ENCODE data around the gene TMEM135. TPM values are rescaled to one million over a fixed set of nuclear protein-coding genes. Genes with fewer than 3 reads are reported as not detected.

The TMEM135 gene
- total RNA-seq, 1 experiment from 2014 or later, result 65.5 TPM

GRCh38 chr11:87137711-87138110 is 100.0 kb downstream of the TMEM135 start:
- ATAC-seq, result no peak
- H3K36me3 ChIP-seq (ENCODE audit: control insufficient read depth, insufficient read depth, low read length), result no peaks in the 10 kb centered on the region
- ChIA-PET POLR2A (no interaction called here), CTCF (no interaction called here)
- no peaks in the 10 kb centered on the region for H3K9me3 ChIP-seq (ENCODE audit: control insufficient read depth, insufficient read depth, low read depth, low read length)
- no peak overlapping the region for H3K4me3 ChIP-seq (ENCODE audit: low read depth in 2 of 2, low read length in 2 of 2)
- no TSS peak for BruUV-seq (replicated peaks)
- DNase-seq (ENCODE audit: low read depth, low spot score), result no peak
- intact Hi-C loops (cut with micrococcal nuclease; ENCODE audit: unreplicated experiment), result no loop called here
- in situ Hi-C loops (cut with HindIII; ENCODE audit: low pct_unique_long_range_greater_than_20kb, low sequenced_read_pairs), result no loop called here
- TF ChIP-seq CTCF (IDR thresholded peaks at IDR 0.05), result no peak
- H3K27me3 ChIP-seq (ENCODE audit: control insufficient read depth, insufficient read depth, low read length), result no peaks in the 10 kb centered on the region
- no peak overlapping the region for H3K27ac ChIP-seq (ENCODE audit: low read length)
- H3K4me1 ChIP-seq (ENCODE audit: control insufficient read depth, insufficient read depth, low read length), result 0 out of 2 replicates have a peak, but pooled peaks cover 2% of the 10 kb centered on the region

GRCh38 chr11:87139475-87139874 is 101.7 kb downstream of the TMEM135 start:
- Histone ChIP-seq H3K36me3 (ENCODE audit: control insufficient read depth, insufficient read depth, low read length) (no peaks in the 10 kb centered on the region), H3K4me1 (ENCODE audit: control insufficient read depth, insufficient read depth, low read length) (peaks cover 11% of the 10 kb centered on the region), H3K27ac (ENCODE audit: low read length) (no peak overlapping the region), H3K9me3 (ENCODE audit: control insufficient read depth, insufficient read depth, low read depth, low read length) (no peaks in the 10 kb centered on the region), H3K4me3 (ENCODE audit: low read depth in 2 of 2, low read length in 2 of 2) (no peak overlapping the region), H3K27me3 (ENCODE audit: control insufficient read depth, insufficient read depth, low read length) (no peaks in the 10 kb centered on the region)
- ATAC-seq (no peak), DNase-seq (ENCODE audit: low read depth, low spot score) (no peak)
- intact Hi-C loops (cut with micrococcal nuclease; ENCODE audit: unreplicated experiment) (no loop called here), in situ Hi-C loops (cut with HindIII; ENCODE audit: low pct_unique_long_range_greater_than_20kb, low sequenced_read_pairs) (no loop called here)
- POLR2A ChIA-PET, result interaction anchor here (0.7 kb wide), 1 partner anchor 1022 kb away, joined by 3 read pairs; no protein-coding TSS in a partner anchor
- no peak for TF ChIP-seq REST (IDR thresholded peaks at IDR 0.05; ENCODE audit: insufficient read depth in 1 of 2, low read depth in 2 of 2, low read length in 1 of 2)
- BruUV-seq (replicated peaks), result no TSS peak
- CTCF ChIA-PET, result no interaction called here

- intact Hi-C loops (cut with micrococcal nuclease; ENCODE audit: unreplicated experiment), result no loop called here
Observed at GRCh38 chr11:87141322-87141721, 103.6 kb downstream of the TMEM135 start.

More at GRCh38 chr11:87141322-87141721, 103.6 kb downstream of the TMEM135 start:
- CTCF ChIA-PET, result interaction anchor here (0.5 kb wide), 1 partner anchor 61 kb away, joined by 3 read pairs; no protein-coding TSS in a partner anchor
- no peaks in the 10 kb centered on the region for H3K9me3 ChIP-seq (ENCODE audit: control insufficient read depth, insufficient read depth, low read depth, low read length)
- DNase-seq (ENCODE audit: low read depth, low spot score) (no peak), ATAC-seq (no peak)
- BruUV-seq (replicated peaks), result no TSS peak
- in situ Hi-C loops (cut with HindIII; ENCODE audit: low pct_unique_long_range_greater_than_20kb, low sequenced_read_pairs), result no loop called here
- no peak overlapping the region for H3K27ac ChIP-seq (ENCODE audit: low read length)
- TF ChIP-seq POLR2AphosphoS5 (IDR thresholded peaks at IDR 0.05; ENCODE audit: low read depth, low read length), result no peak
- TF ChIP-seq TCF7L2 (IDR thresholded peaks at IDR 0.05; ENCODE audit: low read depth, low read length), result no peak
- TF ChIP-seq CTCF (IDR thresholded peaks at IDR 0.05), result no peak
- TF ChIP-seq SIN3A (IDR thresholded peaks at IDR 0.05; ENCODE audit: borderline replicate concordance, insufficient read depth, low read depth, low read length), result no peak
- no peak for TF ChIP-seq REST (IDR thresholded peaks at IDR 0.05; ENCODE audit: insufficient read depth in 1 of 2, low read depth in 2 of 2, low read length in 1 of 2)
- H3K4me1 ChIP-seq (ENCODE audit: control insufficient read depth, insufficient read depth, low read length), result peaks cover 11% of the 10 kb centered on the region
- H3K4me3 ChIP-seq (ENCODE audit: low read depth in 2 of 2, low read length in 2 of 2), result no peak overlapping the region
- H3K27me3 ChIP-seq (ENCODE audit: control insufficient read depth, insufficient read depth, low read length), result no peaks in the 10 kb centered on the region
- no peaks in the 10 kb centered on the region for H3K36me3 ChIP-seq (ENCODE audit: control insufficient read depth, insufficient read depth, low read length)
- POLR2A ChIA-PET, result no interaction called here
